NCI-H774 (cell line): Measurements from ENCODE around the gene CYP1B1.
"Not testable (repeated sequence)": the region's sequence is repeated elsewhere in the genome, so short reads cannot be mapped to it uniquely, and the experiment has no call there.

Source experiments
- DNase-seq: peaks from one replicate; lab custom pipeline; 2025; lab: John Stamatoyannopoulos, UW

Gene CYP1B1

GRCh38 chr2:38075507-38076151 lies at the start of gene CYP1B1:
CYP1B1 (minus strand) TSS chr2:38076151; CDS start chr2:38075388, 763 bp downstream.
- DNase-seq: no peak

- DNase-seq: no peak
These were observed 49.1 kb upstream of the CYP1B1 start for GRCh38 chr2:38125007-38125406.

- no peak for DNase-seq
These were observed 48.0 kb upstream of the CYP1B1 start for GRCh38 chr2:38123911-38124310.

- no peak for DNase-seq
These were observed 46.4 kb upstream of the CYP1B1 start for GRCh38 chr2:38122344-38122743.

- no peak for DNase-seq
These were observed 45.5 kb upstream of the CYP1B1 start for GRCh38 chr2:38121481-38121880.

GRCh38 chr2:38120829-38121228 lies 44.9 kb upstream of the CYP1B1 start:
- DNase-seq: no peak

GRCh38 chr2:38120264-38120592 lies 44.3 kb upstream of the CYP1B1 start:
- no peak for DNase-seq

- DNase-seq: no peak
These were observed 40.8 kb upstream of the CYP1B1 start for GRCh38 chr2:38116762-38117161.

GRCh38 chr2:38115216-38116032 lies 39.5 kb upstream of the CYP1B1 start:
- peak; percentile 40 for DNase-seq

- no peak for DNase-seq
These were observed 38.2 kb upstream of the CYP1B1 start for GRCh38 chr2:38113981-38114708.

GRCh38 chr2:38113051-38113450 lies 37.1 kb upstream of the CYP1B1 start:
- DNase-seq: no peak

GRCh38 chr2:38111350-38111749 lies 35.4 kb upstream of the CYP1B1 start:
- DNase-seq: not testable (repeated sequence)

GRCh38 chr2:38109732-38110181 lies 33.8 kb upstream of the CYP1B1 start:
- DNase-seq: no peak

- no peak for DNase-seq
These were observed 33.2 kb upstream of the CYP1B1 start for GRCh38 chr2:38108907-38109731.

GRCh38 chr2:38107738-38108410 lies 31.9 kb upstream of the CYP1B1 start:
- DNase-seq: no peak

- DNase-seq: no peak
These were observed 30.6 kb upstream of the CYP1B1 start for GRCh38 chr2:38106405-38107094.

- no peak for DNase-seq
These were observed 30.0 kb upstream of the CYP1B1 start for GRCh38 chr2:38105922-38106321.

- DNase-seq: no peak
These were observed 28.6 kb upstream of the CYP1B1 start for GRCh38 chr2:38104598-38104997.

- no peak for DNase-seq
These were observed 24.4 kb upstream of the CYP1B1 start for GRCh38 chr2:38100328-38100727.

- no peak for DNase-seq
These were observed 23.4 kb upstream of the CYP1B1 start for GRCh38 chr2:38099099-38100028.
